ENCODE data around the gene TPCN2. TPM values are rescaled to one million over a fixed set of nuclear protein-coding genes. Genes with fewer than 3 reads are reported as not detected.
"Not testable (repeated sequence)": the region's sequence is repeated elsewhere in the genome, so short reads cannot be mapped to it uniquely, and the experiment has no call there.

Gene TPCN2
- total RNA-seq, 1 experiment from 2014 or later = 16.3 TPM

DNA sequence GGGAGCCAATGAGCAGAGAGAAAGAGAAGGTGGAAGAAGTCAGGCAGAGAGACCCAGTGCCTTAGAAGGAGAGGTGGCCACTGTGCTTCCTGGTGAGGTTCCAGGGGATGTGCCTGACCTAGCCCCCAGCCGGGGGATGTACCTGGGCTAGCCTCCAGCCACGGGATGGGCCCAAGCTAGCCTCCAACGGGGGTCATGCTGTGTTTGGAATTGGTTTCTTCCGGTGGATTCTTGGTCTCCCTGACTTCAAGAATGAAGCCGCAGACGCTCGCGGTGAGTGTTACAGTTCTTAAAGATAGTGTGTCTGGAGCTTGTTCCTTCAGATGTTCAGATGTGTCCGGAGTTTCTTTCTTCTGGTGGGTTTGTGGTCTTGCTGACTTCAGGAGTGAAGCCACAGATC lies 100.1 kb downstream of the TPCN2 start:
- TF ChIP-seq, protein P1, sequence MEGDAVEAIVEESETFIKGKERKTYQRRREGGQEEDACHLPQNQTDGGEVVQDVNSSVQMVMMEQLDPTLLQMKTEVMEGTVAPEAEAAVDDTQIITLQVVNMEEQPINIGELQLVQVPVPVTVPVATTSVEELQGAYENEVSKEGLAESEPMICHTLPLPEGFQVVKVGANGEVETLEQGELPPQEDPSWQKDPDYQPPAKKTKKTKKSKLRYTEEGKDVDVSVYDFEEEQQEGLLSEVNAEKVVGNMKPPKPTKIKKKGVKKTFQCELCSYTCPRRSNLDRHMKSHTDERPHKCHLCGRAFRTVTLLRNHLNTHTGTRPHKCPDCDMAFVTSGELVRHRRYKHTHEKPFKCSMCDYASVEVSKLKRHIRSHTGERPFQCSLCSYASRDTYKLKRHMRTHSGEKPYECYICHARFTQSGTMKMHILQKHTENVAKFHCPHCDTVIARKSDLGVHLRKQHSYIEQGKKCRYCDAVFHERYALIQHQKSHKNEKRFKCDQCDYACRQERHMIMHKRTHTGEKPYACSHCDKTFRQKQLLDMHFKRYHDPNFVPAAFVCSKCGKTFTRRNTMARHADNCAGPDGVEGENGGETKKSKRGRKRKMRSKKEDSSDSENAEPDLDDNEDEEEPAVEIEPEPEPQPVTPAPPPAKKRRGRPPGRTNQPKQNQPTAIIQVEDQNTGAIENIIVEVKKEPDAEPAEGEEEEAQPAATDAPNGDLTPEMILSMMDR (IDR thresholded peaks at IDR 0.05; ENCODE audit: unreplicated experiment) = no peak
- POLR2A ChIA-PET = no interaction called here
- H3K9me3 Mint-ChIP-seq (ENCODE audit: unreplicated experiment) = peaks cover 25% of the 10 kb centered on the region
- peaks cover 19% of the 10 kb centered on the region for H3K4me1 Mint-ChIP-seq (ENCODE audit: insufficient read depth, unreplicated experiment)
- no peak for DNase-seq (ENCODE audit: unreplicated experiment)
- no peak overlapping the region for H3K27ac Mint-ChIP-seq (ENCODE audit: low read depth, unreplicated experiment)
- intact Hi-C loops (cut with micrococcal nuclease) = no loop called here
- H3K36me3 Mint-ChIP-seq (ENCODE audit: insufficient read depth, unreplicated experiment) = no peaks in the 10 kb centered on the region
- no peak overlapping the region for H3K4me3 Mint-ChIP-seq (ENCODE audit: unreplicated experiment)
- no peaks in the 10 kb centered on the region for H3K27me3 Mint-ChIP-seq (ENCODE audit: insufficient read depth, unreplicated experiment)
- no TSS peak for BruUV-seq (replicated peaks)
- CTCF ChIA-PET = interaction anchor here (0.6 to 1.8 kb wide), 2 partner anchors 17 to 381 kb away, joined by 3 to 5 read pairs; no protein-coding TSS in a partner anchor

DNA sequence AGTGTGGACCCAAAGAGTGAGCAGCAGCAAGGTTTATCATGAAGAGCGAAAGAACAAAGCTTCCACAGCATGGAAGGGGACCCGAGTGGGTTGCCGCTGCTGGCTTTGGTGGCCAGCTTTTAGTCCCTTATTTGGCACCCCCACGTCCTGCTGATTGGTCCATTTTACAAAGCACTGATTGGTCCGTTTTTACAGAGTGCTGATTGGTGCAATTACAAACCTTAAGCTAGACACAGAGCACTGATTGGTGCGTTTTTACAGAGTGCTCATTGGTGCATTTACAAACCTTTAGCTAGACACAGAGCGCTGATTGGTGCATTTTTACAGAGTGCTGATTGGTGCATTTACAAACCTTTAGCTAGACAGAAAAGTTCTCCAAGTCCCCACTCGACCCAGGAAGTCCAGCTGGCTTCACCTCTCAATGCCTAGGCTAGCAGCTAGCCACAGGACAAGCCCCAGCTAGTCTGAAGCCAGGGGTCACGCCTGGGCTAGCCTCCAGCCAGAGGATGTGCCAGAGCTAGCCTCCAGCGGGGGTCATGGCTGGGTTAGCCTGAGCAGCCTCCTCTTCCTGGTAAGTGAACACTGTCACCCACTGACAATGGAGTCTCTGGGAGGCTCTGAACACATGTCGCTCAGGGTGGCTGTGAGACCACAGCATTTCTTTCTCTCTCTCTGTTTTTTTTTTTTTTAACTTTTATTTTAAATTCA lies 100.8 kb downstream of the TPCN2 start:
- BruUV-seq (replicated peaks); H3K27me3 Mint-ChIP-seq (ENCODE audit: insufficient read depth, unreplicated experiment); H3K4me3 Mint-ChIP-seq (ENCODE audit: unreplicated experiment); intact Hi-C loops (cut with micrococcal nuclease); H3K27ac Mint-ChIP-seq (ENCODE audit: low read depth, unreplicated experiment); H3K36me3 Mint-ChIP-seq (ENCODE audit: insufficient read depth, unreplicated experiment); DNase-seq (ENCODE audit: unreplicated experiment); POLR2A ChIA-PET: not testable (repeated sequence)
- CTCF ChIA-PET = interaction anchor here (0.6 to 1.8 kb wide), 2 partner anchors 18 to 381 kb away, joined by 3 to 5 read pairs; no protein-coding TSS in a partner anchor
- Mint-ChIP-seq H3K9me3 (ENCODE audit: unreplicated experiment) (peaks cover 25% of the 10 kb centered on the region), H3K4me1 (ENCODE audit: insufficient read depth, unreplicated experiment) (peaks cover 12% of the 10 kb centered on the region)

DNA sequence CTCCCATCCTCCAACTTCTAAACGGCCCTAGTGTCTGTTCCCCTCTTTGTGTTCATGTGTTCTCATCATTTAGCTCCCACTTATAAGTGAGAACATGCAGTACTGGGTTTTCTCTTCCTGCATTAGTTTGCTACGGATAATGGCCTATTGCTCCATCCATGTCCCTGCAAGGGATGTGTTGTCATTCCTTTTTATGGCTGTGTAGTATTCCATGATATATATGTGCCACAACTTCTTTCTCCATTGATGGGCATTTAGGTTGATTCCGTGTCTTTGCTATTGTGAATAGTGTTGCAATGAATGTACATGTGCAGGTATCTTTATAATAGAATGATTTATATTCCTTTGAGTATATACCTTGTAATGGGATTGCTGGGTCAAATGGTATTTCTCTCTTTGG lies 101.4 kb downstream of the TPCN2 start:
- POLR2A ChIA-PET = no interaction called here
- H3K36me3 Mint-ChIP-seq (ENCODE audit: insufficient read depth, unreplicated experiment) = no peaks in the 10 kb centered on the region

DNA sequence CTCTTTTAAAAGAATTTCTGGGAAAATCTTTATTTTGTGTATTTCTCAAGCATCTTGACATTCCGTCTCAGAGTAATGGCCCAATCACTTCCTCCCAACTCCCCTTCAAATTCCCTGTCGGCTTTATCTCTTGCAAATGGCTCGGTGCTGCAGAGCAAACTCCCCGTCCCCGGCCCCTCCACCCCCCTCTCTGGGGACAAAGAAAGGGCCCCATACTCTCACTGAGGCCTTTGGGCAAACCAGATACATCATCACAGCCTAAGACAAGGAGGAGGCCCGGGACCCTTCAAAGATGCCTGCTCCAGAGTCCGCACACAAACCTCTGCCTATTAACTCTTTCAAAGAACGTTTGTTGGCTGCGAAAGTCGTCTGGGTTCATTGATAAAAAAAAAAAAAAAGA lies 103.1 kb downstream of the TPCN2 start:
- ChIA-PET CTCF (no interaction called here), POLR2A (interaction anchor here (0.6 kb wide), 2 partner anchors 9 to 23 kb away, joined by 3 to 4 read pairs; no protein-coding TSS in a partner anchor)
- Mint-ChIP-seq H3K27me3 (ENCODE audit: insufficient read depth, unreplicated experiment) (no peaks in the 10 kb centered on the region), H3K4me1 (ENCODE audit: insufficient read depth, unreplicated experiment) (peaks cover 5% of the 10 kb centered on the region), H3K27ac (ENCODE audit: low read depth, unreplicated experiment) (no peak overlapping the region), H3K4me3 (ENCODE audit: unreplicated experiment) (no peak overlapping the region), H3K9me3 (ENCODE audit: unreplicated experiment) (peaks cover 12% of the 10 kb centered on the region), H3K36me3 (ENCODE audit: insufficient read depth, unreplicated experiment) (no peaks in the 10 kb centered on the region)
- BruUV-seq (replicated peaks) = no TSS peak
- TF ChIP-seq, protein P1 (IDR thresholded peaks at IDR 0.05; ENCODE audit: unreplicated experiment) = no peak
- intact Hi-C loops (cut with micrococcal nuclease) = no loop called here
- DNase-seq (ENCODE audit: unreplicated experiment) = no peak

More for the DNA sequence above, 101.4 kb downstream of the TPCN2 start:
- TF ChIP-seq, protein P1 (IDR thresholded peaks at IDR 0.05; ENCODE audit: unreplicated experiment) = no peak
- no TSS peak for BruUV-seq (replicated peaks)
- CTCF ChIA-PET = no interaction called here
- Mint-ChIP-seq H3K27ac (ENCODE audit: low read depth, unreplicated experiment) (no peak overlapping the region), H3K4me1 (ENCODE audit: insufficient read depth, unreplicated experiment) (peaks cover 6% of the 10 kb centered on the region), H3K27me3 (ENCODE audit: insufficient read depth, unreplicated experiment) (no peaks in the 10 kb centered on the region), H3K9me3 (ENCODE audit: unreplicated experiment) (peaks cover 25% of the 10 kb centered on the region), H3K4me3 (ENCODE audit: unreplicated experiment) (no peak overlapping the region)
- intact Hi-C loops (cut with micrococcal nuclease) = no loop called here
- DNase-seq (ENCODE audit: unreplicated experiment) = no peak

All from MCF 10A (cell line).